GM18498 (cell line): Measurements from ENCODE around the gene TSPOAP1.

Experiments used
- ATAC-seq: cut with Tn5 transposase; IDR thresholded peaks from one replicate; pipeline ENCODE4 v1.9.1; 2021; ENCODE audit warnings: mild to moderate bottlenecking, moderate library complexity; ENCODE audit not compliant: unreplicated experiment

Gene TSPOAP1

GRCh38 chr17:58329810-58330537 is 1.4 kb upstream of the TSPOAP1 start:
- ATAC-seq: peak; percentile 8

- ATAC-seq: peak; percentile 47
Observed at GRCh38 chr17:58329035-58329809, 627 bp upstream of the TSPOAP1 start.

GRCh38 chr17:58327363-58328194 is 1.0 kb downstream of the TSPOAP1 start:
- no peak for ATAC-seq

GRCh38 chr17:58326609-58327362 is 1.8 kb downstream of the TSPOAP1 start:
- ATAC-seq: no peak

- no peak for ATAC-seq
Observed at GRCh38 chr17:58325976-58326468, 2.6 kb downstream of the TSPOAP1 start.

GRCh38 chr17:58325289-58325726 is 3.3 kb downstream of the TSPOAP1 start:
- ATAC-seq: no peak

GRCh38 chr17:58324409-58325288 is 3.9 kb downstream of the TSPOAP1 start:
- no peak for ATAC-seq

- no peak for ATAC-seq
Observed at GRCh38 chr17:58324056-58324408, 4.6 kb downstream of the TSPOAP1 start.

GRCh38 chr17:58323366-58324055 is 5.1 kb downstream of the TSPOAP1 start:
- no peak for ATAC-seq

GRCh38 chr17:58322581-58323185 is 5.9 kb downstream of the TSPOAP1 start:
- no peak for ATAC-seq

GRCh38 chr17:58321571-58322525 is 6.7 kb downstream of the TSPOAP1 start:
- no peak for ATAC-seq

GRCh38 chr17:58320570-58321323 is 7.8 kb downstream of the TSPOAP1 start:
- no peak for ATAC-seq

GRCh38 chr17:58320163-58320558 is 8.4 kb downstream of the TSPOAP1 start:
- ATAC-seq: no peak

GRCh38 chr17:58319173-58320162 is 9.1 kb downstream of the TSPOAP1 start:
- ATAC-seq: no peak

- ATAC-seq: no peak
Observed at GRCh38 chr17:58318627-58319172, 9.9 kb downstream of the TSPOAP1 start.
